Measurements from ENCODE around the gene ILRUN.
"Not testable (repeated sequence)": the region's sequence is repeated elsewhere in the genome, so short reads cannot be mapped to it uniquely, and the experiment has no call there.

Gene ILRUN

GRCh38 chr6:34671367-34671766 is 25.2 kb downstream of the ILRUN start:
- CTCF ChIA-PET = no interaction called here
- POLR2A ChIA-PET = no interaction called here
- DNase-seq (ENCODE audit: extremely low spot score) = no peak
- TF ChIP-seq ZNF384 (IDR thresholded peaks at IDR 0.05) = no peak
- TF ChIP-seq FOXA1 (IDR thresholded peaks at IDR 0.05) = no peak
- TF ChIP-seq SP1 (IDR thresholded peaks at IDR 0.05) = no peak
- no peak for TF ChIP-seq FOXK2 (IDR thresholded peaks at IDR 0.05)
- TF ChIP-seq LEF1 (IDR thresholded peaks at IDR 0.05; ENCODE audit: borderline replicate concordance) = no peak
- TF ChIP-seq BHLHE40 (IDR thresholded peaks at IDR 0.05; ENCODE audit: borderline replicate concordance) = no peak
- no peak for TF ChIP-seq L3MBTL2 (conservative IDR thresholded peaks at IDR 0.05)
- no peak for TF ChIP-seq TARDBP (IDR thresholded peaks at IDR 0.05)
- TF ChIP-seq ARNT (IDR thresholded peaks at IDR 0.05) = no peak
- TF ChIP-seq NFRKB (IDR thresholded peaks at IDR 0.05) = no peak
- TF ChIP-seq HDGF (IDR thresholded peaks at IDR 0.05; ENCODE audit: borderline replicate concordance) = no peak
- TF ChIP-seq SUZ12 (IDR thresholded peaks at IDR 0.05) = no peak
- TF ChIP-seq ELF4 (IDR thresholded peaks at IDR 0.05) = no peak
- no peak for TF ChIP-seq FOXM1 (IDR thresholded peaks at IDR 0.05; ENCODE audit: borderline replicate concordance)

GRCh38 chr6:34668799-34669198 is 27.8 kb downstream of the ILRUN start:
- DNase-seq (ENCODE audit: extremely low spot score); CTCF ChIA-PET; POLR2A ChIA-PET: not testable (repeated sequence)

- no peak for TF ChIP-seq BHLHE40 (IDR thresholded peaks at IDR 0.05; ENCODE audit: borderline replicate concordance)
- no peak for TF ChIP-seq PKNOX1 (IDR thresholded peaks at IDR 0.05)
- TF ChIP-seq FOXA1 (IDR thresholded peaks at IDR 0.05) = no peak
- TF ChIP-seq ZNF384 (IDR thresholded peaks at IDR 0.05) = no peak
- no peak for TF ChIP-seq NFRKB (IDR thresholded peaks at IDR 0.05)
- no peak for TF ChIP-seq CTBP1 (IDR thresholded peaks at IDR 0.05; ENCODE audit: borderline replicate concordance)
- TF ChIP-seq SUZ12 (IDR thresholded peaks at IDR 0.05) = no peak
- no peak for TF ChIP-seq LEF1 (IDR thresholded peaks at IDR 0.05; ENCODE audit: borderline replicate concordance)
- DNase-seq (ENCODE audit: extremely low spot score) = no peak
- ChIA-PET CTCF (no interaction called here), POLR2A (no interaction called here)
These were observed 28.9 kb downstream of the ILRUN start for GRCh38 chr6:34667481-34668238.

GRCh38 chr6:34665019-34665418 is 31.5 kb downstream of the ILRUN start:
- ChIA-PET POLR2A (no interaction called here), CTCF (interaction anchor here (0.6 kb wide), 1 partner anchor 54 kb away, joined by 4 read pairs; no protein-coding TSS in a partner anchor)
- DNase-seq (ENCODE audit: extremely low spot score) = no peak
- TF ChIP-seq SP1 (IDR thresholded peaks at IDR 0.05) = no peak
- TF ChIP-seq ELF4 (IDR thresholded peaks at IDR 0.05) = no peak
- no peak for TF ChIP-seq NFRKB (IDR thresholded peaks at IDR 0.05)
- TF ChIP-seq LEF1 (IDR thresholded peaks at IDR 0.05; ENCODE audit: borderline replicate concordance) = no peak
- no peak for TF ChIP-seq L3MBTL2 (conservative IDR thresholded peaks at IDR 0.05)
- TF ChIP-seq HDGF (IDR thresholded peaks at IDR 0.05; ENCODE audit: borderline replicate concordance) = no peak
- no peak for TF ChIP-seq PKNOX1 (IDR thresholded peaks at IDR 0.05)
- no peak for TF ChIP-seq BHLHE40 (IDR thresholded peaks at IDR 0.05; ENCODE audit: borderline replicate concordance)
- no peak for TF ChIP-seq FOXA1 (IDR thresholded peaks at IDR 0.05)
- TF ChIP-seq ARNT (IDR thresholded peaks at IDR 0.05) = no peak
- no peak for TF ChIP-seq FOXK2 (IDR thresholded peaks at IDR 0.05)
- TF ChIP-seq ZNF384 (IDR thresholded peaks at IDR 0.05) = no peak
- TF ChIP-seq TARDBP (IDR thresholded peaks at IDR 0.05) = no peak
- no peak for TF ChIP-seq CTBP1 (IDR thresholded peaks at IDR 0.05; ENCODE audit: borderline replicate concordance)
- TF ChIP-seq FOXM1 (IDR thresholded peaks at IDR 0.05; ENCODE audit: borderline replicate concordance) = no peak
- TF ChIP-seq SUZ12 (IDR thresholded peaks at IDR 0.05) = no peak

- no peak for DNase-seq (ENCODE audit: extremely low spot score)
- POLR2A ChIA-PET = no interaction called here
- TF ChIP-seq HDGF (IDR thresholded peaks at IDR 0.05; ENCODE audit: borderline replicate concordance) = no peak
- no peak for TF ChIP-seq SP1 (IDR thresholded peaks at IDR 0.05)
- no peak for TF ChIP-seq LEF1 (IDR thresholded peaks at IDR 0.05; ENCODE audit: borderline replicate concordance)
- no peak for TF ChIP-seq SUZ12 (IDR thresholded peaks at IDR 0.05)
- no peak for TF ChIP-seq CTBP1 (IDR thresholded peaks at IDR 0.05; ENCODE audit: borderline replicate concordance)
- TF ChIP-seq FOXM1 (IDR thresholded peaks at IDR 0.05; ENCODE audit: borderline replicate concordance) = no peak
- CTCF ChIA-PET = interaction anchor here (0.6 to 0.7 kb wide), 2 partner anchors 53 to 841 kb away, joined by 3 to 4 read pairs; no protein-coding TSS in a partner anchor
These were observed 32.2 kb downstream of the ILRUN start for GRCh38 chr6:34664256-34664971.

- no peak for DNase-seq (ENCODE audit: extremely low spot score)
- ChIA-PET CTCF (interaction anchor here (0.7 kb wide), 1 partner anchor 841 kb away, joined by 3 read pairs; no protein-coding TSS in a partner anchor), POLR2A (no interaction called here)
- TF ChIP-seq LEF1 (IDR thresholded peaks at IDR 0.05; ENCODE audit: borderline replicate concordance) = no peak
- no peak for TF ChIP-seq FOXA1 (IDR thresholded peaks at IDR 0.05)
- TF ChIP-seq ZNF384 (IDR thresholded peaks at IDR 0.05) = no peak
- TF ChIP-seq CTBP1 (IDR thresholded peaks at IDR 0.05; ENCODE audit: borderline replicate concordance) = no peak
- TF ChIP-seq ELF4 (IDR thresholded peaks at IDR 0.05) = no peak
- no peak for TF ChIP-seq FOXM1 (IDR thresholded peaks at IDR 0.05; ENCODE audit: borderline replicate concordance)
- TF ChIP-seq BHLHE40 (IDR thresholded peaks at IDR 0.05; ENCODE audit: borderline replicate concordance) = no peak
- no peak for TF ChIP-seq FOXK2 (IDR thresholded peaks at IDR 0.05)
- TF ChIP-seq NFRKB (IDR thresholded peaks at IDR 0.05) = no peak
- TF ChIP-seq ARNT (IDR thresholded peaks at IDR 0.05) = no peak
- no peak for TF ChIP-seq L3MBTL2 (conservative IDR thresholded peaks at IDR 0.05)
- TF ChIP-seq TARDBP (IDR thresholded peaks at IDR 0.05) = no peak
- no peak for TF ChIP-seq PKNOX1 (IDR thresholded peaks at IDR 0.05)
- no peak for TF ChIP-seq HDGF (IDR thresholded peaks at IDR 0.05; ENCODE audit: borderline replicate concordance)
- TF ChIP-seq SUZ12 (IDR thresholded peaks at IDR 0.05) = no peak
- TF ChIP-seq SP1 (IDR thresholded peaks at IDR 0.05) = no peak
These were observed 32.7 kb downstream of the ILRUN start for GRCh38 chr6:34663831-34664255.
